Mononuclear cell (primary cell): Measurements from ENCODE around the gene WIPI1. TPM values are rescaled to one million over a fixed set of nuclear protein-coding genes. Genes with fewer than 3 reads are reported as not detected.
"Not testable (repeated sequence)": the region's sequence is repeated elsewhere in the genome, so short reads cannot be mapped to it uniquely, and the experiment has no call there.

ENCODE experiments used
- H3K27me3 ChIP-seq: 2 replicates; pipeline ENCODE4 v1.6.0; 2011; ENCODE audit warnings: low read length, control low read depth; ENCODE audit not compliant: insufficient read depth
- H3K4me1 ChIP-seq: 2 replicates; pipeline ENCODE4 v1.5.1; 2011; ENCODE audit warnings: mild to moderate bottlenecking, low read length, control low read depth; ENCODE audit not compliant: insufficient read depth
- H3K4me3 ChIP-seq: 2 replicates; pipeline ENCODE4 v1.5.1; 2011; ENCODE audit warnings: mild to moderate bottlenecking, low read length, moderate library complexity
- H3K9me3 ChIP-seq: 2 replicates; pipeline ENCODE4 v1.5.1; 2011; ENCODE audit warnings: low read depth, mild to moderate bottlenecking, control low read depth, low read length
- total RNA-seq: library from RNA; depleted of rRNA; stranded (reverse); fragments of >200 nt; gene quantifications from one replicate; pipeline ENCODE4 v1.2.3, GENCODE V29; 2012

WIPI1 gene
- total RNA-seq, 1 donor, result 17.8 TPM

DNA sequence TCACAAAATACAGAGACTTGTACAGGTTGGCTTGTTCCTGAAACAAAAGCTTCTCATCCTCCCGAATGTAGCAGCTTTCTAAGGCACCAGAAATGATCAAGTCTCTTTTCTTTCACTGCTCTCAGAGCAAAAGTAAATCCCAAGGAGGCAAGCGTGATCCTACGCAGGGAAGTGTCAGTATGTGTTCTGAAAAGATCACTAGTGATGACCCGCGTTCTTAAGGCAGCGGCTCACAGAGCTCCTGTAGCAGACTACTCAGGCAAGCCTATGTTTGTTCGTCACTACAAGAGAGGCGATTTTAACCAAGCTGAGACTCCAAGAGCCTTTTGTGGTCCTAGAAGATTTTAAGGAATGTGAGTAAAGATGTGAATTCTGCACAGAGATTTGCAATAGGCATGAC lies 34.5 kb downstream of the WIPI1 start:
- Histone ChIP-seq H3K4me1 (no peaks in the 10 kb centered on the region), H3K4me3 (no peak overlapping the region), H3K9me3 (no peaks in the 10 kb centered on the region), H3K27me3 (no peaks in the 10 kb centered on the region)

- H3K4me3 ChIP-seq, result no peak overlapping the region
- H3K9me3 ChIP-seq, result no peaks in the 10 kb centered on the region
- no peaks in the 10 kb centered on the region for H3K4me1 ChIP-seq
- no peaks in the 10 kb centered on the region for H3K27me3 ChIP-seq
Observed at GRCh38 chr17:68421486-68421885, 35.8 kb downstream of the WIPI1 start.

DNA sequence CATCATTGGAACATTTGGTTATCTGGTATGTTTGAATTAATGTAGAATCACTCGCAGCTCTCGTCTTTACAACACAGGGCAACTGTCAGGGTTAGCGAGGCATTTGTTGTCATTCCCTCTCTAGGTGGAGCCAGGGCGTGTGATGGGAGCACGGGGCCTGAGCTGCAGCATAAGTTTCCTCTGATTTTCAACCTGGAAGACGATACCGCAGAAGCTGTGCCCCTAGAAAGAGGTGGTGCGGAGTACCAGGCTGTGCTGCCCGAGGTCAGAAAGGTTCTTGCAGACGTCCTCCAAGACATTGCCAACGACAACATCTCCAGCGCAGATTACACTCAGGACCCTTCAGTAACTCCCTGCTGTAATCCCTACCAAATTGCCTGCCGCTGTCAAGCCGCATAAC lies 37.2 kb downstream of the WIPI1 start:
- Histone ChIP-seq H3K4me1 (no peaks in the 10 kb centered on the region), H3K4me3 (no peak overlapping the region), H3K9me3 (peaks cover 4% of the 10 kb centered on the region), H3K27me3 (no peaks in the 10 kb centered on the region)

DNA sequence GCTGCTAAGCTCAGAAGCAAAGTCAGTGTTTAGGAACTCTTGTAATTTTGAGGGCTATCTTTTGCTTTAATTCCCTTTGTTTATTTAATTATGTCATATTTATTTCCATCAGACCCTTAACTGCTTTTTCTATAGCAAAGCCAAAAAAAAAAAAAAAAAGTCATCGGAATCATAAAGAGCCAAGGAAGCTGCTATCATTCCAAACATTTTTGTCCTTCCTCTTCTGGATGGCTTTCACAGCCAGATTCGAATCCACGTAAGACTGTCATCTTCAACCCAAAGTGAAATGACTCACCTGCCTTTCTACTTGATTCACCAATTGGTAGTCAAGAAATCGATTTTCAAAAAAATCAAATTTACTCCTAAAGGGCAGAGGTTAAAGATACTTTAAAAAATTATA lies 38.4 kb downstream of the WIPI1 start:
- Histone ChIP-seq H3K27me3 (no peaks in the 10 kb centered on the region), H3K4me1 (peaks cover 3% of the 10 kb centered on the region)

DNA sequence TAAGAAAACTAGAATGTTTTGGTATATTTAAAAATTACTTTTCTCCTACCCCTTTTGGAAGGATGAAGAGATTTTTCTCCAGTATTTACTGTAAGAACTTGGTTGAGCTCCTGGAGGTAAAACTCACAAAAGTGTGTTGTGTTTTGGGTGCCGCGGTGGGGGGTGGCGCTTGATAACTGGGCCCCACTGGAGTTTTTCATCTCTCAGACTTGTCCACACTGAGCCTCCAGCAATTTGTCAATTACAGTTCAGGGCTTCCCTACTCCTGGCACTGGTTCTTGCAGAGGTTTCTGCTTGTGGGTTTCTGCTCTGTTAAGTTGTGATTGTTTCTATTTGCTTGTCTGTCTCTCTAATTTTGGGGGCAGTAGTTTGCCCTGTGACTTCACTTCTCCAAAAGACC lies 40.0 kb downstream of the WIPI1 start:
- H3K4me1 ChIP-seq, result peaks cover 3% of the 10 kb centered on the region
- no peaks in the 10 kb centered on the region for H3K27me3 ChIP-seq
- peaks cover 4% of the 10 kb centered on the region for H3K9me3 ChIP-seq
- no peak overlapping the region for H3K4me3 ChIP-seq

More for the DNA sequence above, 38.4 kb downstream of the WIPI1 start:
- Histone ChIP-seq H3K9me3 (peaks cover 4% of the 10 kb centered on the region), H3K4me3 (no peak overlapping the region)

GRCh38 chr17:68414901-68415300 lies 42.4 kb downstream of the WIPI1 start:
- H3K4me3 ChIP-seq, H3K4me1 ChIP-seq, H3K27me3 ChIP-seq, H3K9me3 ChIP-seq: not testable (repeated sequence)

DNA sequence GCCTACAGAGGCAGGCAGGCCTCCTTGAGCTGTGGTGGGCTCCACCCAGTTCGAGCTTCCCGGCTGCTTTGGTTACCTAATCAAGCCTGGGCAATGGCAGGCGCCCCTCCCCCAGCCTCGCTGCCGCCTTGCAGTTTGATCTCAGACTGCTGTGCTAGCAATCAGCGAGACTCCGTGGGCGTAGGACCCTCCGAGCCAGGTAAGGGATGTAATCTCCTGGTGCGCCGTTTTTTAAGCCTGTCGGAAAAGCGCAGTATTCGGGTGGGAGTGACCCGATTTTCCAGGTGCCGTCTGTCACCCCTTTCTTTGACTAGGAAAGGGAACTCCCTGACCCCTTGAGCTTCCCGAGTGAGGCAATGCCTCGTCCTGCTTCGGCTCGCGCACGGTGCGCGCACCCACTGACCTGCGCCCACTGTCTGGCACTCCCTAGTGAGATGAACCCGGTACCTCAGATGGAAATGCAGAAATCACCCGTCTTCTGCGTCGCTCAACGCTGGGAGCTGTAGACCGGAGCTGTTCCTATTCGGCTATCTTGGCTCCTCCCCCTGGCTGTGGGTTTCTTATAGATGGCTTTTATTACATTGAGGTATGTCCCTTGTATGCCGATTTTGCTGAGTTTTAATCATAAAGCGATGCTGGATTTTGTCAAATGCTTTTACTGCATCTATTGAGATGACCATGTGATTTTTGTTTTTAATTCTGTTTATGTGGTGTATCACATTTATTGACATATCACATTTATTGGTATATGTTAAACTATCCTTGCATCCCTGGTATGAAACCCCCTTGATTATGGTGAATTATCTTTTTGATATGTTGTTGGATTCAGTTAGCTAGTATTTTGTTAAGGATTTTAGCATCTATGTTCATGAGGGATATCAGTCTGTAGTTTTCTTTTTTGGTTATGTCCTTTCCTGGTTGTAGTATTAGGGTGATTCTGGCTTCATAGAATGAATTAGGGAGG lies 43.4 kb downstream of the WIPI1 start:
- not testable (repeated sequence) for H3K27me3 ChIP-seq, H3K4me1 ChIP-seq, H3K9me3 ChIP-seq
- H3K4me3 ChIP-seq, result peak overlapping the region; percentile 28

- H3K4me1 ChIP-seq, H3K27me3 ChIP-seq, H3K4me3 ChIP-seq, H3K9me3 ChIP-seq: not testable (repeated sequence)
Observed at GRCh38 chr17:68407656-68408055, 49.6 kb downstream of the WIPI1 start.

- H3K27me3 ChIP-seq, H3K9me3 ChIP-seq, H3K4me3 ChIP-seq: not testable (repeated sequence)
- peaks cover 14% of the 10 kb centered on the region for H3K4me1 ChIP-seq
Observed at GRCh38 chr17:68403837-68404236, 53.5 kb downstream of the WIPI1 start.

DNA sequence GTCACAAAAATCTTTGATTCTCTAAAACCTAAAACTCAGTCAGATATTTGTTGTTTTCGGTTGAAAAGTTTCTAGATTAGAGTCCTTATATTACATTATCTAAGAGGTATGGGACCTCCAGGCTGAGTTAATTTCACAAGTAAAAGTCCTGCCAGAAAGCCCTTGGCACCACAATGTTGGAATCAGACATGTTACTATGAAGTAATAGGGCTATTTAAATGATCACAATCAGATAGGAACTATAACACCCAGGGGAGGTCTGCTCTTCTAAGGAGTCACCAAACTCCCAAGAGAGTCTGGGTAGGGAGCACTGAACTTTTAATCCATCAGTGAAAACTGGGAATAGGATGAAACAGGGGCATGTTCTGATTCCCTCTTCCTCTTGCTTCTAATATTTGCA lies 54.2 kb downstream of the WIPI1 start:
- Histone ChIP-seq H3K4me1 (peaks cover 19% of the 10 kb centered on the region), H3K4me3 (no peak overlapping the region), H3K9me3 (no peaks in the 10 kb centered on the region), H3K27me3 (no peaks in the 10 kb centered on the region)

- H3K4me3 ChIP-seq, result no peak overlapping the region
Observed at GRCh38 chr17:68401288-68401687, 56.0 kb downstream of the WIPI1 start.

GRCh38 chr17:68400404-68400735 lies 56.9 kb downstream of the WIPI1 start:
- no peaks in the 10 kb centered on the region for H3K9me3 ChIP-seq

More at GRCh38 chr17:68401288-68401687, 56.0 kb downstream of the WIPI1 start:
- H3K9me3 ChIP-seq, result no peaks in the 10 kb centered on the region
- no peaks in the 10 kb centered on the region for H3K27me3 ChIP-seq
- peaks cover 25% of the 10 kb centered on the region for H3K4me1 ChIP-seq

DNA sequence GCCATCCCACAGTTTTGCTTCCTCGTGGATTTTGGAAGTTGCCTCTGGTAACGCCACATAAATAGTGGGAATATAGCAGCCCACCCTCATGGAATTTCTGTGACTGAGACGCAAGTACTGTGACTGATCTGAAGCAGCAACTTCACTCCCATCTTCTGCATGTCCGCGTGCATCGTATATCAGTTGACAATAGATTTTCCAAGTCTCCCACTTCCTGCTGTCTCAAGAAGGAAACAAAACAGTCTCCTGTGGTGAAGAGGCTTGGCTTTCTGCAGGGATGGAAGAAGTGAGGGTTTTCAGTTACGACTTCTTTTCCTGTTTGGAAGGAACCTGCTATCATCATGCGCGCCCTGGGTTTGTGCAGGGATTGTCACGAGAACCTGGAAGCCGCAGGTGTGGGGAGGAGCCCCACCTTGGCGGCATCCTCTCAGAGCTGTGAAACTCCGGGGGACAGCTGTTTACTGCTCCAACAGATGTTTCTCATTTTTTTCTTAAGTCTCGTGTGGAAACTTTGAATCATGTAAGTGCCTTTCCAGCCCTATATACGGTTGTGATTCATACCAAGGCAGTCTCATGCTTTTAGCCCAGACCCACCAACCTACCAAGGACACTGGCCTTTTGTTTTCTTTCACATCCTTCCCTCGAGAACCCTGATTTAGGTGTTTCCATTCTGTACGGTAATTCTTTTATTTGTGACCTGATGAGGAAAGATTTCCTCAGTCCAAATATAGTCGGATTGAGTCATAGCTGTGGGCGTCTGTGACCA lies 57.5 kb downstream of the WIPI1 start:
- H3K4me1 ChIP-seq, result peaks cover 25% of the 10 kb centered on the region
- H3K27me3 ChIP-seq, result no peaks in the 10 kb centered on the region
- H3K4me3 ChIP-seq, result no peak overlapping the region
- no peaks in the 10 kb centered on the region for H3K9me3 ChIP-seq

More at GRCh38 chr17:68400404-68400735, 56.9 kb downstream of the WIPI1 start:
- H3K4me1 ChIP-seq, result peaks cover 25% of the 10 kb centered on the region
- no peak overlapping the region for H3K4me3 ChIP-seq
- H3K27me3 ChIP-seq, result no peaks in the 10 kb centered on the region

- Histone ChIP-seq H3K9me3 (no peaks in the 10 kb centered on the region), H3K27me3 (no peaks in the 10 kb centered on the region)
Observed at GRCh38 chr17:68398691-68399637, 58.3 kb downstream of the WIPI1 start.

More at GRCh38 chr17:68398691-68399637, 58.3 kb downstream of the WIPI1 start:
- peaks cover 25% of the 10 kb centered on the region for H3K4me1 ChIP-seq
- H3K4me3 ChIP-seq, result no peak overlapping the region
